HepG2 (cell line): ENCODE measurements around the gene RGS19. TPM values are rescaled to one million over a fixed set of nuclear protein-coding genes. Genes with fewer than 3 reads are reported as not detected.

Experiments
- BORCS8-MEF2B ChIP-seq: sonication (generic); formaldehyde crosslinking; IDR thresholded peaks from 2 replicates; pipeline ENCODE4 v1.8.0; 2022; ENCODE audit warnings: mild to moderate bottlenecking, missing genetic modification reagents
- GTF3A ChIP-seq: sonication (generic); formaldehyde crosslinking; conservative IDR thresholded peaks from 2 replicates; pipeline ENCODE4 v1.4.0; 2020; ENCODE audit warnings: mild to moderate bottlenecking, missing genetic modification reagents
- HCFC1 ChIP-seq: fragments of 150-350 bp; IDR thresholded peaks from 2 replicates; pipeline ENCODE4 v1.6.1; 2014; ENCODE audit warnings: low read depth, low read length
- HNRNPL ChIP-seq: fragments of 200-400 bp; formaldehyde crosslinking; IDR thresholded peaks from 2 replicates; pipeline ENCODE4 v1.6.1; 2017; ENCODE audit warnings: mild to moderate bottlenecking, low read depth, low read length
- HNRNPUL1 ChIP-seq: fragments of 200-400 bp; formaldehyde crosslinking; IDR thresholded peaks from 2 replicates; pipeline ENCODE4 v1.6.1; 2017; ENCODE audit warnings: low read depth, mild to moderate bottlenecking, low read length, moderate library complexity
- MBD4 ChIP-seq: IDR thresholded peaks from 2 replicates; pipeline ENCODE4 v1.6.1; 2012; ENCODE audit warnings: low read length, inconsistent platforms, borderline replicate concordance
- MBNL3 ChIP-seq: fragments of 250-450 bp; sonication (Bioruptor Pico); conservative IDR thresholded peaks from 2 replicates; pipeline ENCODE4 v1.8.0; 2022; ENCODE audit warnings: mild to moderate bottlenecking, inconsistent platforms
- NR0B2 ChIP-seq: sonication (generic); formaldehyde crosslinking; IDR thresholded peaks from 2 replicates; pipeline ENCODE4 v1.4.0; 2020; ENCODE audit warnings: mild to moderate bottlenecking, missing genetic modification reagents
- NRL ChIP-seq: sonication (generic); formaldehyde crosslinking; IDR thresholded peaks from 2 replicates; pipeline ENCODE4 v1.5.0; 2020; ENCODE audit warnings: missing genetic modification reagents, mild to moderate bottlenecking, moderate library complexity, borderline replicate concordance
- PAF1 ChIP-seq: IDR thresholded peaks from 2 replicates; pipeline ENCODE4 v1.6.1; 2016; ENCODE audit warnings: missing genetic modification reagents, missing compliant biosample characterization
- PLRG1 ChIP-seq: fragments of 450-650 bp; conservative IDR thresholded peaks from 2 replicates; pipeline ENCODE4 v1.6.1; 2016
- TAF1 ChIP-seq: sonication (generic); formaldehyde crosslinking; IDR thresholded peaks from 2 replicates; pipeline ENCODE4 v1.4.0; 2020; ENCODE audit warnings: missing genetic modification reagents
- ZNF124 ChIP-seq: sonication (generic); formaldehyde crosslinking; IDR thresholded peaks from 2 replicates; pipeline ENCODE4 v1.4.0; 2020; ENCODE audit warnings: missing genetic modification reagents
- ZNF318 ChIP-seq: sonication (generic); formaldehyde crosslinking; IDR thresholded peaks from 2 replicates; pipeline ENCODE4 v1.4.0; 2020; ENCODE audit warnings: mild to moderate bottlenecking, missing genetic modification reagents
- ZNF576 ChIP-seq: sonication (generic); formaldehyde crosslinking; IDR thresholded peaks from 2 replicates; pipeline ENCODE4 v1.4.0; 2020; ENCODE audit warnings: mild to moderate bottlenecking, missing genetic modification reagents
- ZNF713 ChIP-seq: sonication (generic); formaldehyde crosslinking; IDR thresholded peaks from 2 replicates; pipeline ENCODE4 v1.4.0; 2020; ENCODE audit warnings: mild to moderate bottlenecking, missing genetic modification reagents
- polyA plus RNA-seq, 8 experiments: library from polyadenylated mRNA; depleted of rRNA in 3 of 8; stranded (reverse) in 7 of 8; unstranded in 1 of 8; fragments of >200 nt; fragmentation: Illumina TruSeq in 4 of 8; extraction: Trizol in 4 of 8; gene quantifications; 2 replicates each; pipeline versions ENCODE4 v1.2.1 to v1.2.3, GENCODE V29; 2011 to 2016; ENCODE audit warnings: low read depth in 4 of 8, missing spikeins in 1 of 8, mixed read lengths in 1 of 8; ENCODE audit not compliant: insufficient read depth in 1 of 8
- total RNA-seq, 5 experiments: library from RNA; depleted of rRNA; stranded (reverse); fragments of >200 nt; fragmentation: Illumina TruSeq; extraction: Trizol; gene quantifications; 2 replicates each; pipeline ENCODE4 v1.2.3, GENCODE V29; 2016; ENCODE audit warnings: low read depth in 1 of 5
- TF ChIP-seq, protein P1 (sequence below): sonication (generic); formaldehyde crosslinking; IDR thresholded peaks from 2 replicates; pipeline ENCODE4 v1.5.0; 2020; ENCODE audit warnings: mild to moderate bottlenecking, missing genetic modification reagents, borderline replicate concordance
- TF ChIP-seq, protein P2 (sequence below): IDR thresholded peaks from 2 replicates; pipeline ENCODE4 v1.6.1; 2016

Gene RGS19
- total and polyA plus RNA-seq, 2 of the 13 experiments (the other 11 are each of a cell fraction or from before 2014, with no cell fraction given) = 10.7 to 11.9 TPM

- TF ChIP-seq ZNF576 (CRISPR knock-in tag) (no peak), PAF1 (CRISPR knock-in tag) (no peak), TAF1 (CRISPR knock-in tag) (no peak), NRL (CRISPR knock-in tag) (peak; percentile 86), ZNF318 (CRISPR knock-in tag) (0 out of 2 replicates have a peak, but pooled peaks have one; percentile 48), ZNF124 (CRISPR knock-in tag) (no peak), MBD4 (no peak), NR0B2 (CRISPR knock-in tag) (no peak), HNRNPL (no peak), ZNF713 (CRISPR knock-in tag) (peak; percentile 89; the same call in 1 of the 2 replicates), HNRNPUL1 (no peak), MBNL3 (CRISPR knock-in tag) (no peak), BORCS8-MEF2B (CRISPR knock-in tag) (peak; percentile 74; the same call in 1 of the 2 replicates), GTF3A (CRISPR knock-in tag) (no peak), PLRG1 (no peak), HCFC1 (no peak)
- TF ChIP-seq, protein P1, sequence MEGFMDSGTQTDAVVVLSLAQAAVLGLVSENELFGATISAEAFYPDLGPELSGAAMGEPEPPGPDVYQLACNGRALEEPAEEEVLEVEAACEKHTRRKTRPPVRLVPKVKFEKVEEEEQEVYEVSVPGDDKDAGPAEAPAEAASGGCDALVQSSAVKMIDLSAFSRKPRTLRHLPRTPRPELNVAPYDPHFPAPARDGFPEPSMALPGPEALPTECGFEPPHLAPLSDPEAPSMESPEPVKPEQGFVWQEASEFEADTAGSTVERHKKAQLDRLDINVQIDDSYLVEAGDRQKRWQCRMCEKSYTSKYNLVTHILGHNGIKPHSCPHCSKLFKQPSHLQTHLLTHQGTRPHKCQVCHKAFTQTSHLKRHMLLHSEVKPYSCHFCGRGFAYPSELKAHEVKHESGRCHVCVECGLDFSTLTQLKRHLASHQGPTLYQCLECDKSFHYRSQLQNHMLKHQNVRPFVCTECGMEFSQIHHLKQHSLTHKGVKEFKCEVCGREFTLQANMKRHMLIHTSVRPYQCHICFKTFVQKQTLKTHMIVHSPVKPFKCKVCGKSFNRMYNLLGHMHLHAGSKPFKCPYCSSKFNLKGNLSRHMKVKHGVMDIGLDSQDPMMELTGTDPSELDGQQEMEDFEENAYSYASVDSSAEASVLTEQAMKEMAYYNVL (CRISPR knock-in tag) = peak; percentile 36; the same call in 1 of the 2 replicates
- TF ChIP-seq, protein P2, sequence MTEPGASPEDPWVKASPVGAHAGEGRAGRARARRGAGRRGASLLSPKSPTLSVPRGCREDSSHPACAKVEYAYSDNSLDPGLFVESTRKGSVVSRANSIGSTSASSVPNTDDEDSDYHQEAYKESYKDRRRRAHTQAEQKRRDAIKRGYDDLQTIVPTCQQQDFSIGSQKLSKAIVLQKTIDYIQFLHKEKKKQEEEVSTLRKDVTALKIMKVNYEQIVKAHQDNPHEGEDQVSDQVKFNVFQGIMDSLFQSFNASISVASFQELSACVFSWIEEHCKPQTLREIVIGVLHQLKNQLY = peak; percentile 95
Measured at GRCh38 chr20:64052987-64053840, 26.1 kb downstream of the RGS19 start (continued).
